ENCODE measurements around the gene CCDC142.

- TF ChIP-seq CTCF (conservative IDR thresholded peaks at IDR 0.05) (no peak), ZFX (IDR thresholded peaks at IDR 0.05) (no peak)
These were observed 12.6 kb upstream of the CCDC142 start for GRCh38 chr2:74495440-74495839.

Measured in C4-2B (cell line).